NCI-H748 (cell line): ENCODE data around the gene EIF5.
"Not testable (repeated sequence)": the region's sequence is repeated elsewhere in the genome, so short reads cannot be mapped to it uniquely, and the experiment has no call there.

Experiments
- DNase-seq: peaks from one replicate; lab custom pipeline; 2025; ENCODE audit not compliant: unreplicated experiment; lab: John Stamatoyannopoulos, UW

Gene EIF5

DNA sequence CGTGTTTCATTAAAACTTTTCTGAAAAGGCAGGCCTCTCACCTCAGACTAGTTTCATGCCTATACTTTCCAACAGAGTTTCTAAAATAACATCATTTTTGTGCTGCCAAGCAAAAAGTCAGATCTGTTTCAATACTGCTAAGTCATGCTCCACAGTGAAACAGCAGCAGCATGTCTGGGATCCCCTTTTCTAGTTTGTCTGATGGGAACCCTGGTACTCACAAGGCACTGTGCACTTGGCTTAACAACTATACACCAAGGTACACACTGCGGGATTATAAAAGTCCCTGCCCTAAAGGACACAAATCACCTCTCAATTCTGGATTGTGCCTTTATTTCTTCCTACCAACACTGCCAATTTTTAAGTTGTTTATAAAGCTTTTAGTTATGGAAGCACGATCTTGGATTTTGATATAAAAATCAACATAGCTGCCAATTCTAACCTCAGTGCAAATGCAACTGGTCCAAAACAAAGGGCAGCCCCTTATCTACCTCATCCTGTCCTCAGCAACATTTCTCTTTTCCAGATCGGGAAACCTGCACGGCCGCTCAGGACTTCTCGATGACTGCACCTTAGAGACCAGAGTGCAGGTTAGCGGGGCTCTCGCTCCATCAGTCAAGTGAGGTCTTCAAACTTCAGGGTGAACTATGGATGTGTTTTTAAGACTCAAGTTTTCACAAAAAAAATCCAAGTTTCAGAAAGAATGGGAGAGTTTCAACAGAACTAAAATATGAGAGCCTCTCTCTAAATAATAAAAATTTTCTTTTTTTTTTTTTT lies 1.7 kb upstream of the EIF5 start:
- no peak for DNase-seq

DNA sequence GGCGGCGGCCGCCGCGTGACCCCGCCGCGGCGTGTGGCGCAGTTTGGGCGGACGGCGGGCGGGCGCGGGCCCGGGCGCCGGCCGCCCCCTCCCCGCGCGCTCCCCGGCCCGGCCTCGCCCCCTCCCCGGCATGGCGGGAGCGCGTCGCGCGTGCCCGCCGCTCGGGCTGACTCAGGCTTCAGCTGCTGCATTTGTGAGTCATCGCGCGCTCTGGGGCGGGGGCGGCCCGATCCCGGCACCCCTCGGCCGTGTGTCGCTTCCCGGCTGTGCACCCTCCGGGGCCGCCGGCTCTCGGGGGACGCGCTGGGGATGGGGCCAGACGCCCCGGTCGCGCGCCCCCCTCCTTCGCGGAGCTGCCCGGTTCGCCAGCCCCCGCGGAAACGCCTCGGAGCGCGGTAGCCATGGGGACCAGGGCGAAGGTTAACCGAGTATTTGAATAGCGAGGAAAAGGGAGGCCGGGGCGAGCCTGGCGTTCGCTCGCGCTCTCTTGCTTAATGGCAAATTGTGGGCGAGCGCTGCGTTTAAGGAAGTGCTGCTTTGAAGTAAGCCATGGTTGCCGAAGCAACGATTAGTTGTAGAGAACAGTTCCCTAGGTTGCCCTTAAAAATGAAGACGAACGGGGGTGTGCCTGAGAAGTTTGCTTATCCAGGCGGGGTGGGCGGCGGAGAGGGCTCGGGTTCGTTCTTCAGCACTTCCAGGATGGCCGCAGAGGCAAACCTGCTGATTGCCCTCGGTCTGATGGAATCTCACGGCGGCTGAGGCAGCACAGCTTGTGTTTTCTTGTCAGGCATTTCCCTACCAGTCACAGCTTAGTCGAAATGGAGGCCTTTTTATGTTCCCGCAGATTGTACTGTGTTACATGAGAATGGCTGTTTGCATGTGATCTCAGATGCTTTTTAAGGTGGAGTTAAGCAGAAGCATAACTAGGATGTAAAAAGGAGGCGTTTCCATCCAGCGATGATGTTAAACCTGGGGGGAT lies 896 bp downstream of the EIF5 start:
- DNase-seq, result peak; percentile 79

DNA sequence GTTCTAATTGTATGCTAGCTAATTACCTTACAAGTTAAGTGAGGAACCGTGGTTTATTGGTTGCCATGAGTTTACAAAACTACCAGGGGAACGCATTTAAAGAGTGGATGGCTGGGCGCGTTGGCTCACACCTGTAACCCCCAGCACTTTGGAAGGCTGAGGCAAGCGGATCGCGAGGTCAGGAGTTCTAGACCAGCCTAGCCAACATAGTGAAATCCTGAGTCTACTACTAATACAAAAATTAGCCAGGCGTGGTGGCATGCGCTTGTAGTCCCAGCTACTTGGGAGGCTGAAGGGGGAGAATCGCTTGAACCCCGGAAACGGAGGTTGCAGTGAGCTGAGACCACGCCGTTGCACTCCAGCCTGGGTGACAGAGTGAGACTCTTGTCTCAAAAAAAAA lies 2.2 kb downstream of the EIF5 start:
- DNase-seq, result no peak

DNA sequence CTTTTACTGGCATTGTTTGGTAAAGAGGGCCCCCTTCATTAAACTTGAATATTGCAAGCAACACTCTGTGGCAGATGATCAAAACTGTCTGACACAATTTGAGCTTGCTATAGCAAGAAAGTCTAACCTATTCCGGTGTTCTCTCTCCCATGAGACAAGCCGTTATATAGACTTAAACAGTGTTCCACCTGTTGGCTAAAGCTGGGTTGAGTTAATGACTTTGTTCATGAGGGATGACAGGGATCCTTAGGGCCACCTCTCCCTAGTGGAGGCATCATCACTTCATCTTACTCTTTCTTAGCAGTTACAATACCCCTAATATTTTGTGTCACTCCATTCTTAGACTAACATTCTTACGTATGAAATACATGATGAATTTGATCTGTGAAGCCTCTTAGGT lies 3.8 kb downstream of the EIF5 start:
- DNase-seq, result no peak

DNA sequence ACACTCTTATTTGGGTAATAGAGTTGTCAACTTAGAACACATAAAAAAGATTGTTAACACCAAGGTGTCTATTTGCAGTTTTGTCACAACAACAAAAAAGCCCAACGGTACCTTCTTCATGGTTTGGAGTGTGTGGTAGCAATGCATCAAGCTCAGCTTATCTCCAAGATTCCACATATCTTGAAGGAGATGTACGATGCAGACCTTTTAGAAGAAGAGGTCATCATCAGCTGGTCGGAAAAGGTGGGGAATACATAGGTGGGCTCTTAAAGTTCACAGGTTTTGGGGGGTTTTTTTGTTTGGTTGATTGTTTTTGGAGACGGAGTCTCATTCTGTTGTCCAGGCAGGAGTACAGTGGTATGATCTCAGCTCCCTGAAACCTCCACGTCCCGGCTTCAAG lies 5.5 kb downstream of the EIF5 start:
- no peak for DNase-seq

DNA sequence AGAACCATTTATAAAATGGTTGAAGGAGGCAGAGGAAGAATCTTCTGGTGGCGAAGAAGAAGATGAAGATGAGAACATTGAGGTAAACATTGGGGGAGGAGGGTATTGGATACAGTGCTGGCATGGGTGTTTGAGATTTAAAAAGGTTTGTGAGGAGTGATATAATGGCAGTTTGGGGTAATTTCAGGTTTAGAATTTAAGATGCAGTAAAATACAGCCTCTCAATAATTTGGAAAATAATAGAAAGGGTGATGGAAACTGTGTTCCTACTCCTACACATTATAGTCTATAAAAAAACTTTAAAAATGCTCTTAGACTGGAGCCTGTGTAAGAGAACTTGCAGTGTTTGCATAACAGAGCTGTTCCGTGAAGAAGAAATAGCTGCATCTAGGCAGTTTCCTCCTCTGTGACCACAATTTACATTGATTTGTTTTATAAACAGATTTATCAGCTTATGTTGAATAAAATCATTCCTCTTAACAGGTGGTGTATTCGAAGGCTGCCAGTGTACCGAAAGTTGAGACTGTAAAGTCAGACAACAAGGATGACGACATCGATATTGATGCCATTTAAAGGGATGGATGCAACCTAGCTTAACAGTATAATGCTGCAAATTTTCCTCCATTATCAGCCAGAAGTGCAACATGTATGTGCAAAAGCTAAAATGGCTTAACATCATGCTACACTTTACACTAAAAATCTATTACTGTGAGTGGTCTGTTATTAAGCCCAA lies 6.6 kb downstream of the EIF5 start:
- DNase-seq, result no peak

DNA sequence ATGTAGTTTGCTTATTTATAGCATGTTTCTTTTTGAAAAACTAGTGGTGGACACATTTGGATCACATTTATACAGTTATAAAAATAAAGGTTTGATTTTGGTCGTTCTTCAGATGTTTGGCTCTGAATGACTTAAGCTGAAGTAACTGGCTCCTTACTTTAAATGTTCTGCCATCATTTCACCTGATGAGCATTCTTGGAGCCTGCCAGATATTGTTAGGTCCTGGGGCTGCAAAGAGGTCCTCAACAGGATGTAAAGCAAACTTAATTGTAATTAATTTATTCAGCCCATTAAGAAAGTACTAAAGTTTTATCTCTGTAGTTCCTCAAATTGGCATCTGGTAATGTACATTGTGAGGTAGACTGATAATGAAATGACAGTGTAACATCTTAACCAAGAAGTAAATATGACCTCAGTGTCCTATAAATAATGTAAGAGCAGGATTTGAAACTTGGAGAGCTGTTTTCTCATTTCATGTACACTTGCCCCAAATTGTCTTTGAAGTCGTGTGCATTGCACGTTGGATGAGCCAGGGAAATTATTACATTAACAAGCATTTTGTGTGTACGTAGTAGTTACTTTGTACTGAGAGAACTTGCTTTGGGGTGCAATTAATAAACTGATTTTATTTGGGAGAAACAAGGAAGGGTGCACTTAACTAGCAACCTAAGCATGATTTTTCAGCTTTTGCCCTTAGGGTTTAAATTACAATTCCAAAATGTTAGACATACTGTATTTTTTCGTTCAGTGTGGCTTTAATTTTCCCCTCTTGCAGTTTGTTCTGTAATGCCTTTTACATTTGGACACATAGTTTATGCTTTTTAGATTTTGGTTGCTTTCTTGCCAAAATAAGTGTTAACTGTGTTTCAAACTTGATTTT lies 7.5 kb downstream of the EIF5 start:
- no peak for DNase-seq

DNA sequence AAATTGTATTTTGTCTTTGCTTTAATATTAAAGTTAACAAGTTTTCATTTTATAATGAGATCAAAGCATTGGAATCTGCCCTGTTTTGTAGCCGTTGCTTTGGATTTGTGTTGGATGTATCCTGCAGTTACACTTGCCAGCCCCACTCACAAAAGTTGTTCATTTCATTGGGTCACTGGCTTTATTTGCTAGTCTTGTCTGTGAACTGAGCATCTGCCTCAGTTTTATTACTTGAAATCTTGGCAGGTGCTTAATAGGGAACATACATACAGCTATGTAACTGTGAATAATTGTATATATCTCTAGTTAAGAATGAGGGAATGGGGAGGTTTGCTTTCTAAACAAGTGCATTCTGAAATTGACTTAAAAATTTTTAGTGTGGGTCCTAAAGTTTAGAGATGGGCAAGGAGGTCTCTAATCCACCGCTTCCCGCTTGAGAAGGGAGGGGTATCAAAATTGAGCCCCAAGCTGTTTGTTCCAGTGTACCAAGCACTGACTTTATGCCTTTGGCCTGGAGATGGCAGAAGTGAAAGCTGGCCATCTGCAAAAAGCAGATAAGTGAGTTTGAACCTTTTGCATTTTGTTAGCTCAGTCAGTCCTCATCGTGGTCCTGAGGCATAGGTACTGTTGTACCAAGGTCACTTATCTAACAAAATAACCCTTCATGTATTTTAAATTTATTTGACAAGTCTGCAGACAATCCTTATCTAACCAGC lies 9.3 kb downstream of the EIF5 start:
- DNase-seq, result no peak

DNA sequence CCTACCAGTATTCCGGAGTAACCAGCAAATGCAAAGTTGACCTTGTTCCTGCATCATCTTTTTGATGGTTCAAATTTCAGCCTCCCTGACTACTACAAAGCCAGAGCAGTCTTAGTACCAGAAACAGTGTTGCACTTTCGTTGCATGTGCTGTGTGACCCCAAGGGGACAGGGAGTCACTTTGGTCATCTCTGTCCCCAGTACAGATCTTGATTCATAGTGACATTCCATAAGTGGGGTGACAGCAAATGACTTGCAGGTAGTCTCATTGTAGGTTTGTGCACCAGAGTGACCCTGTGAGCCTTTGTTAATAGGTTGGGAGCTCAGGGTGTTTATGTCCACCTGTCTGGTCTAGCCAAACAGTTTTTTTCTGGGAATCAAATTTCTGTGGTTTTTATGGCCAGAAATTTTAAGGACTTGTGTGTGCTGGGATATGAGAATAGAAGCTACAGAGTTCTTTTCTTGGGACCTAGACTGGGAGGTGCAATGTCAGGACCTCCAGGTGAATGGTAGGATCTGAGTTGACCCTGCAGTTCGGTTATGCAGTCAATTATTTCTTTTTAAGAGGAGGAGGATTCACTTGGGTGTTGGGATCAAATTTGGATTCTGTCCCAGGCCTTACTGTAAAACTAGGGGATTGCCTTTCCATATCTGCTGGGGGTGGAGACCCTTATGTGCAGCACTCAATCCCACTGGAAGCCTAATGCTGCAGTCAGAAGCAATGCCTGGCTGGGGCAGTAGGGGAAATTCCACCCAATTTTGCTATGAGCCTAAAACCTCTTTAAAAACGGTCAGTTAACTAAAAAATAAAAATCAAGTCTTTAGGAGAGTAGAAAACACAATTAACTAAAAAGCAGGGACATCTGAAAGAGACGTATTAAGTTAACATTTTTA lies 10.1 kb downstream of the EIF5 start:
- no peak for DNase-seq

DNA sequence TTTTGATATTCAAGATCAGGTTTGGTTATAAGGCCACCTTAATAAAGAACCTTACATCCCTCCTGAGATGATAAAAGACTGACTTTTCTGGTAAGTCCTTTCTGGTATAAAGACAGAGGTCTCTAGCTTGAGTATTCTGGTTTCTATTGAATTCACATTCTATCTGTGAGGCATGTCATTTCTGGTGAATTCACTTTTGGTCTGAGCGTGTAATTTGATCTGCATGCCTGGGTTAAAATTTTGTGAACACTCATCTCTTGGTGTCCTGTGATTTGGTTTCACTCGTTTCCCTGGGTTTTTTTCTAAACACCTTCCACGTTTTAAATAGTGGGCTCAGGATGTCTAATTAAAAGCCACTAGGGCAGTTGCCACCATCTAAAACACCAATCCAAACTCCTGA lies 12.2 kb downstream of the EIF5 start:
- DNase-seq, result no peak

DNA sequence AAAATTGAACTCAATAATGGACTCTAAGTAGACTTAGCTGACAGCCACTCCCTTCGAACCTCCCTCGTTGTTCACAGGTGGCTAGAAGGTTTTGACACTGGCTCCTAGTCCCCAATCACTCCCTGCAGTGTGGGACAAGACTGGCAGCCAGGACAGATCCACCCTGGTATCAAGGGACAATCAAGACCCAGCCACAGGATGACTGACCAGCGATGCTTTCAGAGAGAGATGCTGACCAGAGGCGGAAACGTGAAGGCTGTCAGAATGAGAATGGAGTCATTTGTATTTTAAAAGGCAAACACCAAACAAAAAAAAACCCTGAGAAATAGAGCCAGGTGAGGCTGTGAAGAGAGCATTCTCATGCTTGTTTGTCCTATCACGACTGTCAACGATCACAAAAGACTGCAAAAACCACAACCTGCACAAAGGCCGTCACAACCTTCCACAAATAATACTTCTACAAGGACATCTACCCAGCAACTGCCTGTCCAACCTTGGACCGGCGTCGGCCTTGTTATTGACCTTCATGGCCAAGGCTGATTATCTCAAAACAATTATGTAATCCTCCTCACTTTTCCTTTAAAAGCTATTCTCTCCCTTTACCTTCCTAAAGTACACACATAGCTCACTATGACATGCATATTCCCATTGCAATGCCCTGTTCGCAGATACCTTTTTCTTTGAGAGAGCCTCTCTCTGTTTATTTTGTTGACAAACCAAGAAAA lies 13.2 kb downstream of the EIF5 start:
- DNase-seq, result no peak

DNA sequence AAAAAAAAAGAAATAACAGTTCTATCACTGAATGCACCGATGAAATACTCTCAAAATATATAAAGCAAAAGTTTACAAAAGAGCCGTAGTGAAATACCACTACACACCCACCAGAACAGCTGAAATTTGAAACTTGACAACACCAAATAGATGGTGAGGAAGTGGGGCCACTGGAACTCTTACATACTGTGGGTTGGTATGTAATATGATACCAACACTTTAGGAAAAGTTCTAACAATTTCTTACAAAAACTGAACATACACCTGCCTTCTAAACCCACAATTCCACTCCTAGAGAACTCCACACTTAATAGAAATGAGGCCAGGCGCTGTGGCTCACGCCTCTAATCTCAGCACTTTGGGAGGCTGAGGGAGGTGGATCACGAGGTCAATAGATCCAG lies 14.1 kb downstream of the EIF5 start:
- DNase-seq, result no peak

DNA sequence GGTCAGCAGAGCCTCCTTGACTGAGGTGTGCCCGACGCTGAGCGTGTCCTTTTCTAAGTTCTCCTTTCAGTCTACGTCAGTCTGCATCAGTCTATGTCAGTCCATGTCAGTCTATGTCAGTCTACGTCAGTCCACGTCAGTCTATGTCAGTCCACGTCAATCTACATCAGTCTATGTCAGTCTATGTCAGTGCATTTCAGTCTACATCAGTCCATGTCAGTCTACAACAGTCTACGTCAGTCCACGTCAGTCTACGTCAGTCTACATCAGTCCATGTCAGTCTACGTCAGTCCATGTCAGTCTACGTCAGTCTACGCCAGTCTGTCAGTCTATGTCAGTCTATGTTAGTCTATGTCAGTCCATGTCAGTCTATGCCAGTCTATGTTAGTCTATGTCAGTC lies 15.9 kb downstream of the EIF5 start:
- no peak for DNase-seq

DNA sequence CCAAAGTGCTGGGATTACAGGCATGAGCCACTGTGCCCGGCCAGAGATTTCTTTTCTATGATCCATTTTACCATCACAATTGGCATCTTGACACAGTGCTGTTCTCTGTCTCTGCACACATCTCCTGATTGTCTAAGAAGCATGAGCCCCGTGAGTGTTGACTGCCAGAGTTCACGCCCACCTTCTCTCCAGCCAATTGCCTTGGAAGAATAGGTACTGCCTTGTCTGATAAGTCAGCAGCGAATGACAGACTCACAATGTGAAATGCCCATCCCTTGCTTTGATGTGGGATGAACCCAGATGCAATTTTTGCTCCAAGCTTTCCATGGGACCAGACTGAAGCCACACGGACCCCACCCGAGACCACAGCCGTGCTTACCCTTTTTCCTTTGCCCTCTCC lies 19.3 kb downstream of the EIF5 start:
- no peak for DNase-seq

DNA sequence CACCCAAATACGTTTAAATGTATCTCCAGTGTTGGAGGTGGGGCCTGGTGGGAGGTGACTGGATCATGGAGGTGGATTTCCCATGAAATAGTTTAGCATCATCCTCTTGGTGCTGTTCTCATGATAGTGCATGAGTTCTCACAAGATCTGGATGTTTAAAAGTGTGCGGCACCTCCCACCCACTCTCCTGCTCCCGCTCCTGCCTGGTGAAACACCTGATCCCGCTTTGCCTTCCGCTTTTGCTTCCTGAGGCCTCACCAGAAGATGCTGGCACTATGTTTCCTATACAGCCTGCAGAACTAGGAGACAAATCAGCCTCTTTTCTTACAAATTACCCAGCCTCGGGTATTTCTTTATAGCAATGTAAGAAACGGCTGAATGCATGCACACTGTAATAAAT lies 20.1 kb downstream of the EIF5 start:
- DNase-seq, result no peak

DNA sequence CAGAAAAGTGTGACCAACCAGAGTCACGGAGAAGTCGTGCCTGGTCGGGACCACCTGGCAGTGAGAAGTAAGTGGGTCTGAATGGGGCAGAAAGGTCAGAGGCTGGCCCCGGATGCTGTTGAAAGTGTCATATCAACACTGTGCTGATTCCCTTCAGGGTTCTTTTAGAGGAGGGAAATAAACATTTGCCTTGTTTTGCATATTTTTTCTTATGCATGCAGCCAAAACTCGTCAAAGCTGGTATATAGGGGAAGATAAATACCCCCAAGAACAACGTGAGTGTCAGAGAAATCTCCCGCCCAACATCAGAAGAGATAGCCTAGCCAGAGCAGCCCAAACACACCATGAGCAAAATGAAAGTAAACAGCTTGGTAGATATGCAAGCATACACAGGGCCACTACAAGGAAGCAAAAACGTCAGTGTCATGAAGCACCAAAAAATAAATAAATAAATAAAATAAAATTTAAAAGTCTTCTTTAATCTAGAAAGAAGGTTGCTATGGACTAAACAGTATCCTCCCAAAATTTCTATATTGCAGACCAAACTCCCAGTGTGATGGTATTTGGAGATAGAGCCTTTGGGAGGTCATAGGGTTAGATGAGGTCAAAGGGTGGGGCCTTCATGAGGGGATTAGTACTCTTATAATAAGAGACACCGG lies 22.1 kb downstream of the EIF5 start:
- DNase-seq, result no peak

DNA sequence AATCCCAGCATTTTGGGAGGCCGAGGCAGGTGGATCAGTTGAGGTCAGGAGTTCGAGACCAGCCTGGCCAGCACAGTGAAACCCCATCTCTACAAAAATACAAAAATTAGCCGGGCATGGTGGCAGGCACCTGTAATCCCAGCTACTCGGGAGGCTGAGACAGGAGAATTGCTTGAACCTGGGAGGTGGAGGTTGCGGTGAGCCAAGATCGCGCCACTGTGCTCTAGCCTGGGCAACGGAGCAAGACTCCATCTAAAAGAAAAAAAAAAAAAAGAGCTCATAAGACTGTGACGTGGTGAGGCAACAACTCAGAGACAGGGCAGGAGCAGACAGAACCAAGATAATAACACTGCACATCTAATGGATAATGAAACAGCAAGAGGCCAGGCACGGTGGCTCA lies 23.5 kb downstream of the EIF5 start:
- not testable (repeated sequence) for DNase-seq

DNA sequence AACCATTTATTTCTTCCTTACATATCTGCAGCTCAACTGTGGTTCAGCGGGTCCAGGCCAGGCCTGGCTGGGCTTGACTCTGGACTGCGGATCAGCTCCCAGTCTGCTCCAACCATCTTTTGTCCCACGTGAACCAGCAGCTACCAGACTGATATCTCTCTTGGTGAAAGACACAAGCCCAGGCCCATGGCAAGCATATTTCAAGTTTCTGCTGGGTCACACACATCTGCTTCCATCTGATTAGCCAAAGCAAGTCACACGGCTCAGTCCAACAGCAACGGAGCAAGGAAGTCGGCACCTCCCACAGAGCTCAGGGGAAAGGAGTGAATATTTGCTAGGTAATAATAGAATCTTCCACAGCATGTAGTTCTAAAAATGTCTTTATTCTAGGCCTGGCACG lies 26.5 kb downstream of the EIF5 start:
- DNase-seq, result no peak
